ENCODE results near the gene DBT. TPM values are rescaled to one million over a fixed set of nuclear protein-coding genes. Genes with fewer than 3 reads are reported as not detected.

The DBT gene
- total RNA-seq, 1 experiment from 2014 or later, result 20.3 TPM

- no peaks in the 10 kb centered on the region for H3K9me3 ChIP-seq (ENCODE audit: control insufficient read depth, low read depth, low read length)
- H3K23ac ChIP-seq (ENCODE audit: insufficient read length, low read depth, low read length), result no peak overlapping the region
- no peak overlapping the region for H3K4me3 Mint-ChIP-seq
- no peak overlapping the region for H3T11ph ChIP-seq (ENCODE audit: low read length)
- no peak overlapping the region for H2BK15ac ChIP-seq (ENCODE audit: low read depth, low read length)
- no peaks in the 10 kb centered on the region for H3K9me3 Mint-ChIP-seq
- no peaks in the 10 kb centered on the region for H3K79me1 ChIP-seq (ENCODE audit: insufficient read depth, low read depth, low read length, poor library complexity, severe bottlenecking)
- no peak overlapping the region for H2BK120ac ChIP-seq (ENCODE audit: low read depth, low read length, poor library complexity, severe bottlenecking)
- H3K27me3 Mint-ChIP-seq (ENCODE audit: low read depth), result no peaks in the 10 kb centered on the region
- H3K4ac ChIP-seq (ENCODE audit: low read depth, low read length), result no peak overlapping the region
- no peaks in the 10 kb centered on the region for H3K27me3 ChIP-seq (ENCODE audit: insufficient read depth, low read length)
- WGBS (ENCODE audit: extremely low coverage, insufficient read length, low lambda C conversion rate), result no CpG with 5 or more reads among the region's 4 CpGs
- no peak overlapping the region for H2AFZ ChIP-seq (ENCODE audit: low read length)
- H3K36me3 Mint-ChIP-seq (ENCODE audit: insufficient read depth in 1 of 3, low read depth in 3 of 3), result no peaks in the 10 kb centered on the region
- no peak overlapping the region for H3K18ac ChIP-seq (ENCODE audit: insufficient read length, low read depth, low read length)
- no peak overlapping the region for H2BK20ac ChIP-seq (ENCODE audit: low read depth, low read length, poor library complexity, severe bottlenecking)
- no peak overlapping the region for H2AK5ac ChIP-seq (ENCODE audit: insufficient read length, low read length)
- no peak overlapping the region for H3K9ac ChIP-seq (ENCODE audit: extremely low read depth, insufficient read length, low read length)
- H4K8ac ChIP-seq (replicated peaks; ENCODE audit: insufficient read length, low read depth, low read length), result no peak overlapping the region
- H3K4me2 ChIP-seq (ENCODE audit: insufficient read depth, insufficient read length, low read length), result no peak overlapping the region
- no peak overlapping the region for H3K27ac Mint-ChIP-seq
- no peak overlapping the region for H3K14ac ChIP-seq (ENCODE audit: insufficient read depth, low read length)
- no peak overlapping the region for H4K91ac ChIP-seq (ENCODE audit: insufficient read length, low read depth, low read length)
- no peaks in the 10 kb centered on the region for H4K20me1 ChIP-seq (ENCODE audit: control insufficient read depth, insufficient read depth, insufficient read length)
- H3K27ac ChIP-seq (ENCODE audit: insufficient read length, low read depth, low read length), result no peak overlapping the region
- no peak overlapping the region for H3K56ac ChIP-seq (ENCODE audit: insufficient read length, low read depth, low read length)
- H3K79me2 ChIP-seq (ENCODE audit: insufficient read depth, low read length), result no peaks in the 10 kb centered on the region
- no peak overlapping the region for H2BK5ac ChIP-seq (ENCODE audit: insufficient read length, low read length)
- H2BK12ac ChIP-seq (ENCODE audit: insufficient read length, low read depth, low read length), result no peak overlapping the region
- no peaks in the 10 kb centered on the region for H3K4me1 ChIP-seq (ENCODE audit: insufficient read depth, low read length)
- TF ChIP-seq CTCF (conservative IDR thresholded peaks at IDR 0.05), result no peak
- H3K23me2 ChIP-seq (ENCODE audit: insufficient read length, low read depth, low read length, poor library complexity, severe bottlenecking), result no peaks in the 10 kb centered on the region
- H3K4me1 Mint-ChIP-seq, result peaks cover 0 to 4% of the 10 kb centered on the region in 2 experiments; a peak in 2 of 4 replicates
- no peak overlapping the region for H4K5ac ChIP-seq (ENCODE audit: insufficient read length, low read depth, low read length)
- no peak for DNase-seq
Observed at GRCh38 chr1:100177295-100178041, 72.2 kb downstream of the DBT start.

All from H9 (cell line).